Activated CD4-positive, alpha-beta T cell treated with anti-CD3 and anti-CD28 coated beads, Interleukin-2, amount 50 U/mL, for 24 hours (primary cell): Measurements from ENCODE around the gene SH2D3A.

Experiments used
- DNase-seq, 2 donors: peaks; one replicate each; pipeline ENCODE4 v3.0.0-alpha.2; 2020; ENCODE audit warnings: low read depth in 1 of 2, low spot score in 1 of 2

SH2D3A gene

GRCh38 chr19:6737873-6738786 is 29.1 kb downstream of the SH2D3A start:
- peak; percentile 56 to 72 for DNase-seq

GRCh38 chr19:6737284-6737872 is 29.9 kb downstream of the SH2D3A start, which contains the start of gene GPR108:
Gene GPR108, minus strand, starts transcription at chr19:6737580. Its CDS starts 4 bp downstream, at chr19:6737576.
- peak; percentile 97 to 99 for DNase-seq

DNA sequence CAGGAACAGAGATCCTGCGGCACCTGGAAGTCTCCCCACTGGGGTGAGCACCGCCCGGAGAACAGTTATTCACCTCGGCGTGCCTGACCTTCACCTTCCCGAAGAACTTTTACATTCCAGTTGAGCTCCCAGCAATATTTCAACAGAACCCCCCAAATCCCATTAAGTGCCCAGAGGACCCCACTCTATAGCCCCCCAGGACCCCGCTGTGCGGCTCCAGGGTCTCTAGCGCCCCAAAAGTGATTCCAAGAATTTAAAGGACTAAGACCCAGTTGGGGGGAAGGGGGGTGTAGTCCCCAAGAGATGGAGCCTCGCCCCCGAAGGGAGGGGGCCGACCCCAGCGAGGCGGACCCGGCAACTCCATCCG is 30.3 kb downstream of the SH2D3A start:
- DNase-seq = no peak

DNA sequence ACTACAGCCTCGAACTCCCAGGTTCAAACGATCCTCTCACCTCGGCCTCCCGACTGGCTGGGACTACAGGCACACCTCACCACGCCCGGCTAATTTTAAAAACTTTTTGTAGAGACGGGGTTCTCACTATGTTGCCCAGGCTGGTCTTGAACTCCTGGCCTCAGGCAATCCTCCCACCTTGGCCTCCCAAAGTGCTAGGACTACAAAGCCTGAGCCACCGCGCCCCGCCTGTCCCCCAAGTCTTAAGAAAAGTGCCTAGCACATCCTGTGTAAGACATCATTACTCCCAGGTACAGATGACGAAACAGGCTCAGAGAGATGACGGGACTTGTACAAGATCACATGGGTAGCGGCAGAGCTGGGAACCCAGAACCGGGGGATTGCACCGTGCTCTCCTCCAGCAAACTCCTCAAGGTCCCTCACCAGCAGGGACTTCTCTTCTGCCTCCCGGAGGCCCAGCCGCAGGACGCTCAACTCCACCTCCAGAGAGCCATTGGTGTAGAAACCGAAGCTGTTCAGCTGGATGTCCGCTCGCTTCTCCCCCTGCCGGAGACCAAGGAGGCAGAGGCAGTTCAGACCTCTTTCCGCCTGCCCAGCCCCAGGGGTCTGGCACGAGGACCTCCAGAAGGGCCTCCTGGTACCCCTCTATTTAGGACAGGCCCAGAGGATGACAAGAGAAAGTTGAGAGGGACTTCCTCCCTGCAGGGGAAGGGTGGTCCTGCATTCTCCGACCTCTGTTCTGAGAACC is 30.9 kb downstream of the SH2D3A start:
- DNase-seq = peak; percentile 46 to 61

DNA sequence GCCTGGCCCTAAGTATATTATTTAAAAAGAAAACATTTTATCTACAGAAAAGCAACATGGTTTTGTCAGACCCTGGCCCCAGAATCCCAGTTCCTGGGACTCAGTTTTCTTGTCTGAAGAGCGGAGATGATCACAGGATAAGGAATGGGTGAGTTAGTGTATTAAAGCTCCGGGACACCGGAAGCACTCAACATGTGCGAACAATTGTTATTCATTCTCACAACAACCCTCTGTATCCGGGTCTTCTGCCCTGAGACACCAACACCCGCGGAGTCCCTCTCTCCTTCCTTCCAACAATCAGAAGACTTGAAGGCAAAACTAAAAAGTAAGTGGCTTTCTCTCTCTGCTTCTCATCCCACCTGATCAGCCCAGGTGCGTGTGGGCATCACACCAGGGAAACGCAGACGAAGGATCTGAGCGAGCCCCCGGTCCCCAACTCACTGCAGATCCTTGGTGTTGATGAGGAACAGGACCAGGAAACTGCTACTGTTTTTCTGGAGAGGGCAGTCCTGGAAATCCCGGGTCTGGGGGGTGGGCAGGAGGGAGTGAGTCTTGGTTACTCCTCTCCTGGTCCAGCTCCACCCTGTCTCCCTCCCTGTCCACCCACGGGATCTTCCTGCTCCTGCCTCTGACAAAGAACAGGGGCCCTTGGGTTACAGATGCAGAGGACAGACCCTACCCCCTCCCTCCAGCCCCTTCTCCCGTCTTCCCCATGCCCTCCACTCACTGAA is 31.9 kb downstream of the SH2D3A start:
- no peak for DNase-seq

DNA sequence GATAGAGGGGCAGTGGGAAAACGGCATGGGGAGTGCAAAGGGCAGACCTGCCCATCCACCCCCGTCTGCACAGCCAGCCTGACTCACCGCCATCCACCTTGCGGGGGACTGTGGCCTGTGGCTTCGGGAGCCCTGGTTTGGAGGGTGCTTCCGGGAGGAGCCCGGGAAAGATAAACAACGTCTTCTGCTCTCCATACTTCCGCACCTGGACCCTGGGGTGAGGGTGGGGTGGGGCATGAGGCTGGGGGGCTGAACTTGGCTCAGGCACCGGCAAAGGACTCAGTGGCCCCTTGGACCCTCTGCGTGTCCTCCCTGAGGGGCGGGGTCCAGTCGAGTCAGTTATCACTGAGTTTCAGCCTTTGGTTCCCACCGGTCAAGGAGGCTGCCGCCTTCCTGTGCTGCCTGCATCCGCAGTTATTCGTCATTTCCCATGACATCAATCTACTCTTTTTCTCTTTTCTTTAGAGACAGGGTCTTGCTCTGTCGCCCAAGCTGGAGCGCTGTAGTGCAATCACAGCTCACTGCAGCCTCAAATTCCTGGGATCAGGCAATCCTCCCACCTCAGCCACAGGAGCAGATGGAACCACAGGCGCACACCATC is 33.0 kb downstream of the SH2D3A start:
- DNase-seq = no peak

DNA sequence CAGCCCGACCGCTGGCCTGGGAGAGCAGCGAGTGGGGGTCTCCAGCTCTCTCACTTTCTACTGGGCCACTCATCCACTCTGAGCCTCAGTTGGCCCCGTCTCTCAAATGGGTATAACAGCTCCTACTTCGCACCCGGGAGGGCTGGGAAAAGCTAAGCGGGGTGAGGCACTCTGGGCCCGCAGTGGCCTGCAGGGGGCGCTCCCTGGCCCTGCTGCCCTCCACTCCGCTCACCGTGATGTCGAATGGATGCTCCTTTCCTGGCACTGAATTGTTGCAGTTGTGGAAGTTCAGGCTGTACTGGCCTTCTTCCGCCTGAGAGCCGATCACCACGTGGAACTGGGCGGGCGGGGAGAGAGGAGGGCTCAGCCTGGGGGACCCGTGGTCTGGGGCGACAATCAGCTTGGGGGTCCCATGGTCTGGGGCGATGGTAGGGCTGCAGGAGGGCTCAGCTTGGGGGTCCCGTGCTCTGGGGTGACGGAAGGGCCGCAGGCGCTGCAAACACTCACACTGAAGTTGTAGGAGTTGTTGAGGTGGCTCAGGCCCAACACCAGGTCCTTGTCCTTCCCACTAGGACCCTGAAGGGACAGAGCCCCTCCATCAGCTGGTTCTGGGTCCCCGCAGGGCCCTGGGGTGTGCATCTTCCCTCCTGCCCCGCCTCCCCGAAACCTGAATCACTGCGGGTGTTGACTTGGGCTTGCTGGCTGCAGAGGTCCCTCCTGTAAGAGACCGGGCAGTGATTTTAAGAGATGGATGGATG is 33.7 kb downstream of the SH2D3A start:
- DNase-seq = no peak

DNA sequence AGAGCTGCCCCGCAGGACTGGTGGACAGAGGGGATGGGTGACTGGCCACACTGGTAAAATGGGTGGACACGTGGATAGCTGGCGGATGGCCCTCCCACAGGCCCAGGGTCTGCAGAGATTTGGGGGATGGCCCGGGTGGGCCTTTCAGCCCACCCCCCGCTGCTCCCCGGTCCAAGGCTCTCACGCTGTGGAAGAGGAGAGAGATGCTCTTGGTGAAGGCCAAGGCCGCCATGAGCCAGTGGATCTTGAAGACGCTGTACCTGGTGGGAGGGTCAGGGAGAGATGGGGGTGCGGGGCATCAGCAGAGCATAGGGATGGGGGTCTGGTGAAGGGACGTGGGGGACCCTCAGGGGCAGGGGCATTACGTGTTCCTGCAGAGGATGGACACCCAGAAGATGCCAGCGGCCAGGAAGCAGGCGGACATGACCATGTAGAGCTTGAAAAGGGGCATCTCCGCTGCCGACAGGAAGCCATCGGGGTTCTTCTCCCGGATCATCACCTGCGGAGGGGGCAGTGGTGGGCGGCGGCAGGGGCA is 34.4 kb downstream of the SH2D3A start:
- no peak for DNase-seq

DNA sequence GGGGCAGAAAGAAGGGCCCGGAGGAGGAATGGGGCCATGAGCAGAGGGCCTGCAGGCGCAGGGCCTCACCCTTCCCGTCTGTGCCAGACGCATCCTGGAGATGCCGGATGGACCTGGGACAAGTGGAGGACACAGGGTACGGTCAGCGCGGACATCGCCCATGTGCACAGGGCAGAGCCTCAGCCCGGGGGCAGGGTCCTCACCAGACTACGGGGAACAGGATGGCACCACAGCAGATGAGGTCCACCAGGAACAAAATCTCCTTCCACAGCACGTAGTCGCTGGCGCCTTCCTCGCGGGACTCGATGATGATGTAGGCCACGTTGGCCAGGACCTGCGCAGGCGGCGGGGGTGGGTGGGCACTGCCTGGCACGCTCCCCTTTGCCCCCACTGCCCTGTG is 35.4 kb downstream of the SH2D3A start:
- no peak for DNase-seq

GRCh38 chr19:6730941-6731670 is 36.1 kb downstream of the SH2D3A start:
- DNase-seq = no peak

DNA sequence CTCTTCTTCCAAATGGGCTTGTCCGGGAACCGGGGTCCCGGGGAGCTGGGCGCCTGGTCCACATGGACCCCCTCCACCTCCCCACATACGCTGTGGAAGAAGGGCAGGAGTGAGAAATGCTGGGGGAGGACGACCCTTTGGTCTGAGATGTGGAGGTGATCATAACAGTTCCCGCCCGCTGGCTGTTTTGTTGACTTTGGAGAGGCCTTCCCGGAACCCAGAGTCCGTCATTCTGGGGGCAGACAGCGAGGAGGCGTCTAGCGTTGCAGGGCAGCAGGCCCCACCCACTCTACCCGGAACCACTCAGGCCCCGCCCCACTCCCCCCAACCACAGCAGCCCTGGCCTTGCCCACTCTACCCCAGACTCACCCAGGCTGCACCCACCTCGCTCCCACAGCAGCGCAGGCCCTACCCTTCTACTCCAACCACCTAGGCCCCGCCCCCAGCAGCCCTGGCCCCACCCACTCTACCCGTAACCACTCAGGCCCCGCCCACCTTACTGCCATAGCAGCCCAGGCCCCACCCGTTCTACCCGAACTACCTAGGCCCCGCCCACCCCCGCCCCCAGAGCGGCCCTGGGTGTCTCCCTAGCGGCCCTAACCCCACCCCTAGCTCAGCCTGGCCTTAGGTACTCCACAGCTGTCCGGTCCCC is 37.0 kb downstream of the SH2D3A start:
- no peak for DNase-seq

GRCh38 chr19:6729573-6730152 is 37.6 kb downstream of the SH2D3A start:
- DNase-seq = no peak

DNA sequence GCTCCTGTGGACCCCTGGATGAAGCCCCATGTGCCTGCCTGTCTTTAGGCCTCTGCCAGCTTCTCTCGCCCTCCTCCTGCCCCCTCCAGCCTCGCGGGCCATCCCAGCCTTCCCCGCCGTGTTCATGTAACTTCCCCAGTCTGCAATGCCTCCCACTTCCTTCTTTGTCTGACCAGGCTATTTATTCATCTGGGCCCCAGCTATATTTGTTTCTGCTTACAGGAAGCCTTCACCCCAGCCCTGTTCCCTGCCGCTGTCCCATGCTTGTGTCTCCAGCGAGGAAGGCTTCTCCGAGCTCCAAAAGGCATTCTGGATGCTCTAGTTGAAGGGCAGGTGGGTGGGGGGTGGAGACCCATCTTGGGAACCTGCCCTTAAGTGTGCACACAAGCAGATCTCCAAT is 38.9 kb downstream of the SH2D3A start:
- no peak for DNase-seq

GRCh38 chr19:6725513-6726231 is 41.6 kb downstream of the SH2D3A start:
- DNase-seq = no peak

DNA sequence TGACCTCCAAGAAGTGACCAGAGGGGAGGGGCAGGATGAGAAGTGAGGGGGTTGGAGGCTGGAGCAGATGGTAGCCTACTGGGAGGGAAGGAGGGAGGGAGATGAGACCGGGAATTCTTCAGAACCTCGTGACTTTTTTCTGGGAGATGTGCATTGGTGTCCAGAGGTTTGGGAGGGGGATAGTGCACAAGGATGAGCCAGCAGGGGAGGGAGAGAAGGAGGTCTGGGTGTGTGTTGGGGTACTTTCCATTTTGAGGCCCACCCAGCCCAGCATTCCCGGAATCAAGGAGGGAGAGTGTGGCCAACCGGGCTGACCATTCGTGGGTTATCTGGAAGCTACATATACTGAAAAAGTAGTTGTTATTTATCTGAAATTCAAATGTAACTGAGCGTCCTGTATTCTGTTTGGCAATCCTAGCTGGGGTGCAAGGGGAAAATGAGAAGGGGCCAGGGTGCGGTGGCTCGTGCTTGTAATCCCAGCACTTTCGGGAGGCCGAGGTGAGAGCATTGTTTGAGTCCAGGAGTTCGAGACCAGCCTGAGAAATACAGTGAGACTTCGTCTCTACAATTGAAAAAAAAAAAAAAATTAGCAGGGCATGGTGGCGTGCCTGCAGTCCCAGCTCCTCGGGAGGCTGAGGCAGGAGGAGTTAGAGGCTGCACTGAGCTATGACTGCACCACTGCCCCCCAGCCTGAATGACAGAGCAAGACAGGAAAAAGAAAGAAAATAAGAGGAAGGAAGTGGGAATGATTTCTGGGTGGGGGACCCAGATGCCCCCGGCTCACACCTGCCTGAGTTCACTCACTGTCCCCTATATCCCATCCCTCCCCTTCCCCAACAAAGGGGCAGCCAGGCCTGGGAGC is 42.4 kb downstream of the SH2D3A start:
- no peak for DNase-seq

DNA sequence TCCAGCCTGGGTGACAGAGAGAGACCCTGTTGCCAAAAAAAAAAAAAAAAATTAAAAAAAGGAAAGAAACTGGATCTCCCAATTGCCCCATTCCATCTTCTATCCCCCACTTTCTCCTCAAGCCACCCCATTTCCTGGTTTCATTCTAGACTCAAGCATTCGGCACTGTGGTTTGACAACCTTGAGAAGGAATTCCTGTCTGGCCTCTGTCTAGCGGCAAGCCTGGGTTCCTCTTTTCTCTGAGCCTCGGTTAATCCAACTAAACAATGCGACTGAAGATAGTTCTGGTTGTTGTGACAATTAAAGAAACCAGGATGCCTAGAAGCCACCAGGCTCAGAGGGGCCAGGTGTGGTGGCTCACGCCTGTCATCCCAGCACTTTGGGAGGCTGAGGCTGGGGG is 43.5 kb downstream of the SH2D3A start:
- DNase-seq = no peak
